HG03460 (cell line): ENCODE results near the gene TRIM54.

Experiments used
- ATAC-seq: cut with Tn5 transposase; IDR thresholded peaks from one replicate; pipeline ENCODE4 v1.9.1; 2021; ENCODE audit not compliant: unreplicated experiment

Gene TRIM54

GRCh38 chr2:27281855-27282559 lies at the start of gene TRIM54:
Gene TRIM54, plus strand, starts transcription at chr2:27282429. Its CDS starts 303 bp downstream, at chr2:27282732.
- ATAC-seq: no peak

GRCh38 chr2:27233341-27233740 lies 48.9 kb upstream of the TRIM54 start:
- ATAC-seq: no peak

- ATAC-seq: no peak
Measured at GRCh38 chr2:27236136-27236535, 46.1 kb upstream of the TRIM54 start.

GRCh38 chr2:27236626-27237025 lies 45.6 kb upstream of the TRIM54 start:
- no peak for ATAC-seq

- ATAC-seq: no peak
Measured at GRCh38 chr2:27237341-27237945, 44.8 kb upstream of the TRIM54 start.

GRCh38 chr2:27238976-27239375 lies 43.3 kb upstream of the TRIM54 start:
- no peak for ATAC-seq

GRCh38 chr2:27240406-27240805 lies 41.8 kb upstream of the TRIM54 start:
- no peak for ATAC-seq

GRCh38 chr2:27241761-27242613 lies 40.2 kb upstream of the TRIM54 start:
- no peak for ATAC-seq

- ATAC-seq: no peak
Measured at GRCh38 chr2:27242614-27242951, 39.6 kb upstream of the TRIM54 start.

- no peak for ATAC-seq
Measured at GRCh38 chr2:27243391-27244130, 38.7 kb upstream of the TRIM54 start.

- ATAC-seq: no peak
Measured at GRCh38 chr2:27245116-27245515, 37.1 kb upstream of the TRIM54 start.

- ATAC-seq: no peak
Measured at GRCh38 chr2:27245626-27246025, 36.6 kb upstream of the TRIM54 start.

GRCh38 chr2:27247893-27248292 lies 34.3 kb upstream of the TRIM54 start:
- no peak for ATAC-seq

GRCh38 chr2:27249159-27249890 lies 32.9 kb upstream of the TRIM54 start:
- ATAC-seq: no peak

- no peak for ATAC-seq
Measured at GRCh38 chr2:27249891-27250651, 32.2 kb upstream of the TRIM54 start.

- ATAC-seq: no peak
Measured at GRCh38 chr2:27250652-27251379, 31.4 kb upstream of the TRIM54 start.

GRCh38 chr2:27251766-27252165 lies 30.5 kb upstream of the TRIM54 start:
- ATAC-seq: no peak

- no peak for ATAC-seq
Measured at GRCh38 chr2:27255187-27255586, 27.0 kb upstream of the TRIM54 start.

GRCh38 chr2:27255660-27256059 lies 26.6 kb upstream of the TRIM54 start:
- ATAC-seq: no peak
